ENCODE measurements around the gene SLC25A30.

DNA sequence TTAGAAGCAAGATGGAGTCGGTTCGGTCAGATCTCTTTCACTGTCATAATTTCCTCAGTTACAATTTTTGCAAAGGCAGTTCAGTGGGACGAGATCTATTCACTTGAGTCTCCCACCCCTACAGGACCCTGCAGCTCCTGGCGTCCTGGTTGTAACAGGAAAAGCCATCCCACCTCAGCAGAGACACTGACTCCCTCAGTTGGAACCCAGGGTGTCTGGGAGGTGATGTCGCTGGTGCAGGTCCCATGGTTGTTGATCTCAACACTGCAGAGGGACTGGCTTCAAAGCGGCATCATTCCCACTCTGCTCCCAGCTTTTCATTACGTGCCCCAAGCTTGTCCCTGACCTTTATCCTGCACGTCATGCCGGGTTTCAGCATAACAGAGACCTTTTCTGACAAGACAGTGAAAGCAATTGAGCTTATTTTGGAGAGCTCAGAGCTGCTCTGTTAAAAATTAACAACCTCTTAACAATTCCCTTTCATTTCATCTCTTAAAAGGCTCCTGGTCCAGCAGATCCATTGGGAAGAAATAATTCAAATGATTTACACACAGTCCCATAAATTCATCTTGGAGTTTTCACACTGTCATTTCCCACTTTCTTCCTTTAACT is 29.0 kb upstream of the SLC25A30 start:
- TF ChIP-seq EZH2 (IDR thresholded peaks at IDR 0.05; ENCODE audit: insufficient read depth, poor library complexity, severe bottlenecking) (no peak), EZH2phosphoT487 (IDR thresholded peaks at IDR 0.05; ENCODE audit: insufficient read depth, low read depth) (no peak)

Measured in GM23248 (cell line).